MM.1S (cell line): ENCODE measurements around the gene MAD2L1BP.

Source experiments
- DNase-seq: peaks from one replicate; pipeline ENCODE4 v3.0.0-alpha.2; 2015
- H2AFZ ChIP-seq: fragments of 300-600 bp; sonication (generic); 2 replicates; pipeline ENCODE4 v1.6.0; 2016; ENCODE audit warnings: antibody characterized with exemption, low read length
- H3F3A ChIP-seq: fragments of 300-600 bp; sonication (generic); 2 replicates; pipeline ENCODE4 v1.6.1; 2016; ENCODE audit warnings: mild to moderate bottlenecking, antibody characterized with exemption, low read length, moderate library complexity, mixed read lengths; ENCODE audit not compliant: insufficient read depth
- H3K27ac ChIP-seq: fragments of 300-600 bp; sonication (generic); 2 replicates; pipeline ENCODE4 v1.5.1; 2016; ENCODE audit warnings: mild to moderate bottlenecking, low read length
- H3K27me3 ChIP-seq: fragments of 300-600 bp; sonication (generic); replicated peaks from 2 replicates; pipeline ENCODE4 v1.6.0; 2016; ENCODE audit warnings: low read length; ENCODE audit not compliant: insufficient read depth
- H3K36me3 ChIP-seq: fragments of 300-600 bp; sonication (generic); replicated peaks from 2 replicates; pipeline ENCODE4 v1.6.1; 2016; ENCODE audit warnings: mild to moderate bottlenecking, low read length, mixed read lengths; ENCODE audit not compliant: insufficient read depth
- H3K4me1 ChIP-seq: fragments of 300-600 bp; sonication (generic); 2 replicates; pipeline ENCODE4 v1.6.1; 2016; ENCODE audit warnings: low read length, mixed read lengths
- H3K4me2 ChIP-seq: fragments of 300-600 bp; sonication (generic); 2 replicates; pipeline ENCODE4 v1.6.0; 2016; ENCODE audit warnings: low read depth, low read length
- H3K4me3 ChIP-seq: fragments of 300-600 bp; sonication (generic); 2 replicates; pipeline ENCODE4 v1.5.1; 2016; ENCODE audit warnings: low read length, mixed read lengths
- H3K79me2 ChIP-seq: fragments of 300-600 bp; sonication (generic); 2 replicates; pipeline ENCODE4 v1.6.1; 2016; ENCODE audit warnings: mixed run types, low read length, mixed read lengths
- H3K9ac ChIP-seq: fragments of 300-600 bp; sonication (generic); 2 replicates; pipeline ENCODE4 v1.6.1; 2016; ENCODE audit warnings: low read length, mixed read lengths
- H3K9me2 ChIP-seq: fragments of 300-600 bp; sonication (generic); replicated peaks from 2 replicates; pipeline ENCODE4 v1.6.1; 2016; ENCODE audit warnings: mild to moderate bottlenecking, low read length, mixed read lengths; ENCODE audit not compliant: insufficient read depth
- H3K9me3 ChIP-seq: fragments of 300-600 bp; sonication (generic); replicated peaks from 2 replicates; pipeline ENCODE4 v1.6.1; 2016; ENCODE audit warnings: mild to moderate bottlenecking, low read length, mixed read lengths; ENCODE audit not compliant: insufficient read depth
- H4K20me1 ChIP-seq: fragments of 300-600 bp; sonication (generic); 2 replicates; pipeline ENCODE4 v1.6.1; 2016; ENCODE audit warnings: mild to moderate bottlenecking, low read length, moderate library complexity, mixed read lengths; ENCODE audit not compliant: insufficient read depth
- EZH2 ChIP-seq: fragments of 300-600 bp; sonication (generic); optimal IDR thresholded peaks from 2 replicates; pipeline ENCODE3; 2017; ENCODE audit warnings: low read depth, mild to moderate bottlenecking, antibody characterized with exemption, low read length, mixed read lengths
- EZH2phosphoT487 ChIP-seq: fragments of 300-600 bp; sonication (generic); IDR thresholded peaks from 2 replicates; pipeline ENCODE4 v1.6.1; 2018; ENCODE audit warnings: antibody characterized with exemption, low read length
- TF ChIP-seq, protein P1 (sequence below): fragments of 300-600 bp; sonication (generic); IDR thresholded peaks from 2 replicates; pipeline ENCODE4 v1.5.1; 2016; ENCODE audit warnings: antibody characterized with exemption, low read length, mixed read lengths

MAD2L1BP gene

GRCh38 chr6:43622541-43622940 lies 13.1 kb upstream of the MAD2L1BP start:
- Histone ChIP-seq H4K20me1 (no peaks in the 10 kb centered on the region), H2AFZ (no peak overlapping the region), H3K27me3 (no peaks in the 10 kb centered on the region), H3F3A (0 out of 2 replicates have a peak, but pooled peaks cover 8% of the 10 kb centered on the region), H3K4me2 (no peak overlapping the region), H3K36me3 (0 out of 2 replicates have a peak, but pooled peaks cover 2% of the 10 kb centered on the region), H3K9me3 (no peaks in the 10 kb centered on the region), H3K4me3 (no peak overlapping the region), H3K9me2 (no peaks in the 10 kb centered on the region), H3K79me2 (peaks cover 14% of the 10 kb centered on the region), H3K4me1 (peaks cover 4% of the 10 kb centered on the region), H3K9ac (no peak overlapping the region), H3K27ac (no peak overlapping the region)
- DNase-seq: no peak
- TF ChIP-seq EZH2phosphoT487 (no peak), EZH2 (no peak)
- TF ChIP-seq, protein P1, sequence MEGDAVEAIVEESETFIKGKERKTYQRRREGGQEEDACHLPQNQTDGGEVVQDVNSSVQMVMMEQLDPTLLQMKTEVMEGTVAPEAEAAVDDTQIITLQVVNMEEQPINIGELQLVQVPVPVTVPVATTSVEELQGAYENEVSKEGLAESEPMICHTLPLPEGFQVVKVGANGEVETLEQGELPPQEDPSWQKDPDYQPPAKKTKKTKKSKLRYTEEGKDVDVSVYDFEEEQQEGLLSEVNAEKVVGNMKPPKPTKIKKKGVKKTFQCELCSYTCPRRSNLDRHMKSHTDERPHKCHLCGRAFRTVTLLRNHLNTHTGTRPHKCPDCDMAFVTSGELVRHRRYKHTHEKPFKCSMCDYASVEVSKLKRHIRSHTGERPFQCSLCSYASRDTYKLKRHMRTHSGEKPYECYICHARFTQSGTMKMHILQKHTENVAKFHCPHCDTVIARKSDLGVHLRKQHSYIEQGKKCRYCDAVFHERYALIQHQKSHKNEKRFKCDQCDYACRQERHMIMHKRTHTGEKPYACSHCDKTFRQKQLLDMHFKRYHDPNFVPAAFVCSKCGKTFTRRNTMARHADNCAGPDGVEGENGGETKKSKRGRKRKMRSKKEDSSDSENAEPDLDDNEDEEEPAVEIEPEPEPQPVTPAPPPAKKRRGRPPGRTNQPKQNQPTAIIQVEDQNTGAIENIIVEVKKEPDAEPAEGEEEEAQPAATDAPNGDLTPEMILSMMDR: no peak

- no peak overlapping the region for H3K9ac ChIP-seq
- H3K79me2 ChIP-seq: peaks cover 25% of the 10 kb centered on the region
- no peaks in the 10 kb centered on the region for H3K9me2 ChIP-seq
- no peak overlapping the region for H3K4me3 ChIP-seq
- no peak overlapping the region for H2AFZ ChIP-seq
- no peak for DNase-seq
- 0 out of 2 replicates have a peak, but pooled peaks cover 5% of the 10 kb centered on the region for H3F3A ChIP-seq
- H3K36me3 ChIP-seq: 0 out of 2 replicates have a peak, but pooled peaks cover 2% of the 10 kb centered on the region
- TF ChIP-seq, protein P1: no peak
- TF ChIP-seq EZH2phosphoT487 (no peak), EZH2 (no peak)
- H3K27me3 ChIP-seq: no peaks in the 10 kb centered on the region
- H4K20me1 ChIP-seq: no peaks in the 10 kb centered on the region
- H3K4me2 ChIP-seq: no peak overlapping the region
- H3K4me1 ChIP-seq: peaks cover 9% of the 10 kb centered on the region
- H3K9me3 ChIP-seq: no peaks in the 10 kb centered on the region
- H3K27ac ChIP-seq: no peak overlapping the region
These were observed 11.5 kb upstream of the MAD2L1BP start for GRCh38 chr6:43623880-43624785.

DNA sequence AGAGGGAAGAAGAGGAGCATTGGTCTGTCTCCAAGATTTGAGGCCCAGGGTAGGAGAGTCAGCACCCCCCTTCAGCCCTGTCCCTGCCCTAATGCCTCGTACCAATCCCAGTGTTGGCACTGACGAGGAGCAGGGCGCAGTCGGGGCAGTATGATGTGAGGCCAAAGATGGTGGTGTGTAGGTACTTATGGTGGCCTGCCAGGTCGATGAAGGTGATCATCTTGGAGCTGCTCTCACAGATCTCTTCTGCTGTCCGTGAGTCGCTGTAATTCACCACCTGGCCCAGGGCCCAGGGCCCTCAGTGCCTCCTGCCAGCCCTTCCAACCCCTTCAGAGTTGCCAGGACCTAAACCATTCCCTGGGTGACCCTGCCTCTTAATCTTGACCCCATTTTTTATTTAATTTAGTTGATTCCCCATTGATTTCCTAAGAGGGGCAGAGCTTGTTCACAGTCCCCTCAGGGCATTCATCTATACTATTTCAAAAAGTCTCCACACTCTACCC lies 10.8 kb upstream of the MAD2L1BP start:
- H3K4me1 ChIP-seq: peaks cover 9% of the 10 kb centered on the region
- no peak overlapping the region for H3K4me2 ChIP-seq
- TF ChIP-seq, protein P1: no peak
- 0 out of 2 replicates have a peak, but pooled peaks cover 2% of the 10 kb centered on the region for H3K36me3 ChIP-seq
- no peak overlapping the region for H2AFZ ChIP-seq
- H3K4me3 ChIP-seq: no peak overlapping the region
- H3K27ac ChIP-seq: no peak overlapping the region
- DNase-seq: no peak
- H3K9me3 ChIP-seq: no peaks in the 10 kb centered on the region
- no peaks in the 10 kb centered on the region for H4K20me1 ChIP-seq
- H3F3A ChIP-seq: peaks cover 4% of the 10 kb centered on the region; the same call in 1 of the 2 replicates
- no peaks in the 10 kb centered on the region for H3K9me2 ChIP-seq
- H3K79me2 ChIP-seq: peaks cover 25% of the 10 kb centered on the region
- H3K27me3 ChIP-seq: no peaks in the 10 kb centered on the region
- no peak overlapping the region for H3K9ac ChIP-seq
